ENCODE measurements around the gene TMEM203. TPM values are rescaled to one million over a fixed set of nuclear protein-coding genes. Genes with fewer than 3 reads are reported as not detected.
A peak's percentile ranks its signal among the peaks of the same experiment; 100 is the strongest.

TMEM203 gene
- total and polyA plus RNA-seq, 2 of the 13 experiments (the other 11 are each of a cell fraction or from before 2014, with no cell fraction given) = 23.4 to 36.7 TPM

DNA sequence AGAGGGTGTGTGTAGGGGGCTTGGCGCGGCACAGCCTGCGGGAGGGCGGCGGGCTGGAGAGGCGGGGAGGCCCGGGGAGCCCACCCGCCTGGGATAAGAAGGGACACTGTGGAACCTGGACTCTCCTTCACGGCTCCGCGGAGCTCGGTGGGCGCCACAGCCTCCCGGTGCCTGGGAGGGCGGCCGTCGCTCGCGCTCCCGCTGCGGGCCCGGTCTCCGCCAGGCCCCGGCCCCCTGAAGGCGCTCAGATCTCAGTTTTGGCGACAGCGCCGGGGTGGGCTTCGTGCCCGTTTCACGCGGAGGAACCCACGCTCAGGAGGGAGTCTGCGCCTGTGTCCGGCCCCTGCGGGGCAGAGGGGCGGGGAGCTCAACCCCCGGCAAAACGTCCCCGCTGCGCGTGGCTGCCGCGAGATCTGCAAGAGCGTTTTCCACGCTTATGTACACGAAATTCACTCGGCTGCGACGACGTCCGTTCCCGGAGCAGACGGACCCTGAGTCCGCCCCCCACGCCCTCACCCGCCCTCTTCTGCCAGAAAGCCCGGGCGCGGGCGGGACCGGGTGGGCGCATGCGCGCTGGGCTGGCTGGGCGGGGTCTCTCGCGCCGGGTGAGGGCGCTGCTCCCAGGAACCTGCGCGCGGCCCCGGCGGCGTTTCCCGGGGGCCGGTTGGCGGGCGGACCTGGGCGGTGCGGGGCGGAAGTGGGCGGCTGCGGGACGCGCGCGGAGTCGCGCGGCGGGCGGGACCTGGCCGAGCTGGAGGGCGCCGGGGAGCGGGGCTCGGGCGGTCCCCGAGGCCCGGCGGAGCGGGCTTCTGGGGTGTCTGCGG lies 49.4 kb upstream of the TMEM203 start, which contains the start of gene NELFB (continued):
- TF ChIP-seq ZNF766 (CRISPR knock-in tag; IDR thresholded peaks at IDR 0.05; ENCODE audit: borderline replicate concordance) (no peak), ATF7 (IDR thresholded peaks at IDR 0.05) (no peak), ATF7 (CRISPR knock-in tag; IDR thresholded peaks at IDR 0.05) (no peak), EP300 (IDR thresholded peaks at IDR 0.05; ENCODE audit: low read depth in 2 of 2, low read length in 2 of 2) (no peak), EP300 (CRISPR knock-in tag; IDR thresholded peaks at IDR 0.05; ENCODE audit: borderline replicate concordance) (no peak), MED1 (CRISPR knock-in tag; IDR thresholded peaks at IDR 0.05) (peak; percentile 71), AKAP8 (CRISPR knock-in tag; IDR thresholded peaks at IDR 0.05) (no peak; the same call in 1 of the 2 replicates), ELF3 (CRISPR knock-in tag; IDR thresholded peaks at IDR 0.05) (peak; percentile 10; the same call in 1 of the 2 replicates), ZIK1 (CRISPR knock-in tag; IDR thresholded peaks at IDR 0.05; ENCODE audit: borderline replicate concordance, low read depth) (peak; percentile 61; the same call in 1 of the 2 replicates), SOX13 (IDR thresholded peaks at IDR 0.05) (no peak), SOX13 (CRISPR knock-in tag; conservative IDR thresholded peaks at IDR 0.05 in 1 of 2, IDR thresholded peaks at IDR 0.05 in 1 of 2) (peak in 1 of 2 experiments; percentile 20; a peak in 1 of 4 replicates), ZNF460 (CRISPR knock-in tag; IDR thresholded peaks at IDR 0.05; ENCODE audit: borderline replicate concordance) (no peak), ZBTB49 (CRISPR knock-in tag; IDR thresholded peaks at IDR 0.05; ENCODE audit: borderline replicate concordance) (no peak), SRSF4 (IDR thresholded peaks at IDR 0.05; ENCODE audit: low read depth, low read length, poor library complexity, severe bottlenecking) (no peak), MEIS1 (CRISPR knock-in tag; IDR thresholded peaks at IDR 0.05; ENCODE audit: borderline replicate concordance) (no peak), RFXAP (CRISPR knock-in tag; IDR thresholded peaks at IDR 0.05; ENCODE audit: borderline replicate concordance) (peak; percentile 88), GABPA (IDR thresholded peaks at IDR 0.05; ENCODE audit: low read depth, low read length) (no peak), GABPA (CRISPR knock-in tag; IDR thresholded peaks at IDR 0.05; ENCODE audit: low read depth) (peak; percentile 72), TBX2 (CRISPR knock-in tag; IDR thresholded peaks at IDR 0.05; ENCODE audit: borderline replicate concordance) (no peak), ZNF180 (CRISPR knock-in tag; IDR thresholded peaks at IDR 0.05; ENCODE audit: borderline replicate concordance, low read depth) (no peak), SAP130 (CRISPR knock-in tag; IDR thresholded peaks at IDR 0.05; ENCODE audit: low read depth) (peak; percentile 59; the same call in 1 of the 2 replicates), SIN3A (IDR thresholded peaks at IDR 0.05; ENCODE audit: borderline replicate concordance, low read depth, low read length) (peak; percentile 70; the same call in 1 of the 2 replicates), U2AF2 (IDR thresholded peaks at IDR 0.05; ENCODE audit: low read depth, low read length) (no peak), NR2C2 (CRISPR knock-in tag; IDR thresholded peaks at IDR 0.05; ENCODE audit: borderline replicate concordance) (peak; percentile 51; the same call in 1 of the 2 replicates)
- TF ChIP-seq, protein P1, sequence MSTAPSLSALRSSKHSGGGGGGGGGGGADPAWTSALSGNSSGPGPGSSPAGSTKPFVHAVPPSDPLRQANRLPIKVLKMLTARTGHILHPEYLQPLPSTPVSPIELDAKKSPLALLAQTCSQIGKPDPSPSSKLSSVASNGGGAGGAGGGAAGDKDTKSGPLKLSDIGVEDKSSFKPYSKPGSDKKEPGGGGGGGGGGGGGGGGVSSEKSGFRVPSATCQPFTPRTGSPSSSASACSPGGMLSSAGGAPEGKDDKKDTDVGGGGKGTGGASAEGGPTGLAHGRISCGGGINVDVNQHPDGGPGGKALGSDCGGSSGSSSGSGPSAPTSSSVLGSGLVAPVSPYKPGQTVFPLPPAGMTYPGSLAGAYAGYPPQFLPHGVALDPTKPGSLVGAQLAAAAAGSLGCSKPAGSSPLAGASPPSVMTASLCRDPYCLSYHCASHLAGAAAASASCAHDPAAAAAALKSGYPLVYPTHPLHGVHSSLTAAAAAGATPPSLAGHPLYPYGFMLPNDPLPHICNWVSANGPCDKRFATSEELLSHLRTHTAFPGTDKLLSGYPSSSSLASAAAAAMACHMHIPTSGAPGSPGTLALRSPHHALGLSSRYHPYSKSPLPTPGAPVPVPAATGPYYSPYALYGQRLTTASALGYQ (CRISPR knock-in tag; IDR thresholded peaks at IDR 0.05) = no peak
